Keratinocyte (primary cell): ENCODE measurements around the gene VASH2.

Experiments used
- EZH2 ChIP-seq: IDR thresholded peaks from one replicate; pipeline ENCODE4 v1.6.1; 2012; ENCODE audit warnings: inconsistent platforms, mild to moderate bottlenecking, low read length, moderate library complexity
- TF ChIP-seq, protein P1 (sequence below), 3 experiments: IDR thresholded peaks in 1 of 3; conservative IDR thresholded peaks in 1 of 3; optimal IDR thresholded peaks in 1 of 3; 2 replicates in 2 of 3; 3 replicates in 1 of 3; pipeline versions ENCODE3 to v1.5.1; 2011; ENCODE audit warnings: low read length in 3 of 3, mild to moderate bottlenecking in 3 of 3, moderate library complexity in 2 of 3, control low read depth in 1 of 3, inconsistent platforms in 1 of 3; ENCODE audit not compliant: insufficient read depth in 2 of 3; ENCODE audit errors: extremely low read depth in 1 of 3

DNA sequence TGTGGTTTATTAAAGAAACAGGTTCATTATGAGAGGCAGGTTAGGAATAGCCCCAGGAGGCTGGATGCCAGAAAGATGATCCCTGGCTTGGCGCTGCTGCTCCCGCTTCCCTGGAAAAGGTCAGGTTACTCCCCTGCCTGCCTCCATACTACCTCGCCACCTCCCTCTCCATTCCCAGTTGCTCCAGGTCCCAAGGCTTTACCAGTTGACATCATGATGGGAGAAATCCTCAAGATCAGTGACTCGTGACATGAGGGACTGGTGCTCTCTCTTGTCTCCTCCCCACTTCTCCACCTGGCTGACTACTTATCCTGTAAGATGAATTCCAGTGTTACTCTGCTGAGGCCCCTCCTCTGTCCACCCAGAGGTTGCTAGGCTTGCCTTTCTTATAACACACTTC is 19.7 kb downstream of the VASH2 start:
- TF ChIP-seq, protein P1, sequence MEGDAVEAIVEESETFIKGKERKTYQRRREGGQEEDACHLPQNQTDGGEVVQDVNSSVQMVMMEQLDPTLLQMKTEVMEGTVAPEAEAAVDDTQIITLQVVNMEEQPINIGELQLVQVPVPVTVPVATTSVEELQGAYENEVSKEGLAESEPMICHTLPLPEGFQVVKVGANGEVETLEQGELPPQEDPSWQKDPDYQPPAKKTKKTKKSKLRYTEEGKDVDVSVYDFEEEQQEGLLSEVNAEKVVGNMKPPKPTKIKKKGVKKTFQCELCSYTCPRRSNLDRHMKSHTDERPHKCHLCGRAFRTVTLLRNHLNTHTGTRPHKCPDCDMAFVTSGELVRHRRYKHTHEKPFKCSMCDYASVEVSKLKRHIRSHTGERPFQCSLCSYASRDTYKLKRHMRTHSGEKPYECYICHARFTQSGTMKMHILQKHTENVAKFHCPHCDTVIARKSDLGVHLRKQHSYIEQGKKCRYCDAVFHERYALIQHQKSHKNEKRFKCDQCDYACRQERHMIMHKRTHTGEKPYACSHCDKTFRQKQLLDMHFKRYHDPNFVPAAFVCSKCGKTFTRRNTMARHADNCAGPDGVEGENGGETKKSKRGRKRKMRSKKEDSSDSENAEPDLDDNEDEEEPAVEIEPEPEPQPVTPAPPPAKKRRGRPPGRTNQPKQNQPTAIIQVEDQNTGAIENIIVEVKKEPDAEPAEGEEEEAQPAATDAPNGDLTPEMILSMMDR (optimal IDR thresholded peaks at IDR 0.05 in 1 of 3, IDR thresholded peaks at IDR 0.05 in 1 of 3, conservative IDR thresholded peaks at IDR 0.05 in 1 of 3; ENCODE audit: extremely low read depth in 1 of 3, insufficient read depth in 2 of 3, low read length in 3 of 3): no peak
- no peak for TF ChIP-seq EZH2
